ENCODE results near the gene MYO1D.

MYO1D gene

DNA sequence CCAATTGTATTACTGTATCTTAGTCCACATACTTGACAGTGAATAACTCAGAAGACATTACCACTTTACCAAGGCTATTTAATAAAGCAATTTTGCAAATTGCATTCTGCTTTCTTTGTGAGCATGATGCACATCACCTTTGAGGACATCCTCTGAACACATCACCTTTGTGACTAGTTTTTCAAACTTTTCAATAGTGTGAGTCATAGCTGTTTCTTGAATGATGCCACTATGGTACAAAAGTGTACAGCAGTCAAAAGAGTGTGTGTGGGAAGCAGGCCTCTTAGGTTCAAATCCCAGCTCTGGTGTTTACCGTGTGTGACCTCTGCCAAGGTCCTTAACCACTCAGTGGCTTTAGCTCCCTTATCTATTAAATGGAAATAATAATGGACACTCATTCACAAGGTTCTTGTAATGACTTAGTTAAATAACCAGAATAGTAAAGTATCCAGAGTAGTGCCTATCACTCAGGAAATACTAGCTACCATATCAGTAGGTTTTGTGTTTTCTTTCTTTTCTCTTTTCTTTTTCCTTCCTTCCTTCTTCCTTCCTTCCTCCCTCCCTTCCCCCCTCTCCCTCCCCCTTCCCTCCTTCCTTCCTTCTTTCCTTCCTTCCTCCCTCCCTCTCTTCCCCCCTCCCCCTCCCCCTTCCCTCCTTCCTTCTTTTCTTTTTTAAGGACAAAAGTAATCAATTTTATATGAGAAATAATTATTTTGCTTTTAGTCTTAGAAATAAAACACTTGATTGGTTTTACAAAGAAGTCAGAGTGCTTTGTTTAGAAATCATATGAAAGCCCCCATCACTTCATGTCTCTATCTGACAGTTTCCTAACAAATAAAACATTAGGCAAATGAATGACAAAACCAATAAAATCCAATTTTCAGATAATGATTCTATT is 178.9 kb downstream of the MYO1D start:
- no peak for DNase-seq (ENCODE audit: low read depth, low spot score)
- H3K4me3 ChIP-seq (ENCODE audit: low read depth, low read length): no peak overlapping the region
- TF ChIP-seq, protein P1, sequence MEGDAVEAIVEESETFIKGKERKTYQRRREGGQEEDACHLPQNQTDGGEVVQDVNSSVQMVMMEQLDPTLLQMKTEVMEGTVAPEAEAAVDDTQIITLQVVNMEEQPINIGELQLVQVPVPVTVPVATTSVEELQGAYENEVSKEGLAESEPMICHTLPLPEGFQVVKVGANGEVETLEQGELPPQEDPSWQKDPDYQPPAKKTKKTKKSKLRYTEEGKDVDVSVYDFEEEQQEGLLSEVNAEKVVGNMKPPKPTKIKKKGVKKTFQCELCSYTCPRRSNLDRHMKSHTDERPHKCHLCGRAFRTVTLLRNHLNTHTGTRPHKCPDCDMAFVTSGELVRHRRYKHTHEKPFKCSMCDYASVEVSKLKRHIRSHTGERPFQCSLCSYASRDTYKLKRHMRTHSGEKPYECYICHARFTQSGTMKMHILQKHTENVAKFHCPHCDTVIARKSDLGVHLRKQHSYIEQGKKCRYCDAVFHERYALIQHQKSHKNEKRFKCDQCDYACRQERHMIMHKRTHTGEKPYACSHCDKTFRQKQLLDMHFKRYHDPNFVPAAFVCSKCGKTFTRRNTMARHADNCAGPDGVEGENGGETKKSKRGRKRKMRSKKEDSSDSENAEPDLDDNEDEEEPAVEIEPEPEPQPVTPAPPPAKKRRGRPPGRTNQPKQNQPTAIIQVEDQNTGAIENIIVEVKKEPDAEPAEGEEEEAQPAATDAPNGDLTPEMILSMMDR (IDR thresholded peaks at IDR 0.05; ENCODE audit: low read depth, low read length): no peak
- in situ Hi-C loops (cut with HindIII; ENCODE audit: low sequenced_read_pairs): no loop called here

DNA sequence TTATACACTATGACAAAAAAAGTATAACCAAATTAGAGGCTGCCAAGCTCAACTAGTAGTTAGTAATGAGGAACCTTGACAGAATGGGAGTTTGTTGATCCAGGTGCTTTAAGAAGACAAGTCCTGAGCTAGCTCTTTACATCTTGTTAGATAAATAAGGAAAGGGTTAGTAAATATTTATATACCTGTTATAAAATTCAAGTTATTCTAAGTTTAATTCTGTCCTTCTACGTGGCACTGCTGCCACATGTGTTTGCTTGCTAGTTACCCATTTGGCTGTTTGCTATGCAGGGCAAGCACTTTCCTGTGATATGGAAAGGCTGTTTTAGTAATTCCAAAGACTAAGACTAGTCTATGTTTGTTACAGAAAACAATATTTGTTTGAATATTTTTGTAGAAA is 180.5 kb downstream of the MYO1D start:
- no peak overlapping the region for H3K4me3 ChIP-seq (ENCODE audit: low read depth, low read length)
- DNase-seq (ENCODE audit: low read depth, low spot score): no peak
- TF ChIP-seq, protein P1 (IDR thresholded peaks at IDR 0.05; ENCODE audit: low read depth, low read length): no peak
- in situ Hi-C loops (cut with HindIII; ENCODE audit: low sequenced_read_pairs): no loop called here

DNA sequence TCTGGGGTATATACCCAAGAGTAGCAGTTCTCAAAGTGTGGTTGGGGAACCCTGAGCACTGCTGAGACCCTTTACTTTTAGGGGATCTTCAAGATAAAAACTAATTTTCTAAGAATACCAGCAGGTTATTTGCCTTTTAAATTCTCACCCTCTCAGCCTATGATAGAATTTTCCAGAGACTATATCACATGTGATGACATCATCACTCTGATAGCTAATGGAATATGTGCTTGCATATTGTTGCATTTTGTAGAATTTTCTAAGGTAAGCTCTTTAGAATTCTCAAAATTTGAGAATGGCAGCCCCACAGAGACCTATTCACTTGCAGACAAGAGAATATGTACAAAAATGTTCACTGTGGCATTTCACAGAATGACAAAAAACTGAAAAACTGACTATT is 181.1 kb downstream of the MYO1D start:
- in situ Hi-C loops (cut with HindIII; ENCODE audit: low sequenced_read_pairs): no loop called here
- TF ChIP-seq, protein P1 (IDR thresholded peaks at IDR 0.05; ENCODE audit: low read depth, low read length): no peak
- no peak for DNase-seq (ENCODE audit: low read depth, low spot score)
- H3K4me3 ChIP-seq (ENCODE audit: low read depth, low read length): no peak overlapping the region

DNA sequence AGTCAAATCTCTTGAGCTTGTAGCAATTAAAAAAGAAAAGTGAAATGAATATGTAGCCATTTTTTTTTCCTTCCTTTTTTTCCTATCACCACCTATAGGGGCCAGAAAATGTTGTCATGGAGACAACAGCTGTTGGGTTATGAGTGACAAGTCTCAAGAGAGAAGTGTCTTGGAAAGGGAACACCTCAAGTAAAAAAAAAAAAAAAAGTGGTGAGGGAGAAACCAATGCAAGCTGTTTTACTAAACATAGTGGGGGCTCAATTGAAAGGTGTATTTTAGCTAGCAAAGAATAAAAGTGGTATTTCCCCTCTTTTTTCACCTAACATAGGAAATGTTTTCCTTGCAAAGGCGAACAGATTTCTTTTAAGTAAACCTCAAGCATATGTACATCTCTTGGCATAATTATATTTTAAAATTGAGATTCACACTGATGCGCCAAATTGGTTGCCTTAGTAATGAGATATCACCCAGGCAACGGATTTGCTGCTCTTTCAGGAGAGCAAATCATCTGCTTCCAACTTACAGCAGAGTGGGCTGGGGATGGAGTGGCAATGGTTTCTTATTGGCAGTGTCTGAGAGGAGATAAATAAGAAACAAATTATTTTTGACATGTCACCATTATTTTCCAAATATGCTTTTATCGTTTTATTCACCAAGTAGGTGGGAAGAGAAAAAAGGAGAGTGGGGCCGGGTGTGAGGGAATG is 183.6 kb downstream of the MYO1D start:
- in situ Hi-C loops (cut with HindIII; ENCODE audit: low sequenced_read_pairs): no loop called here
- DNase-seq (ENCODE audit: low read depth, low spot score): no peak
- TF ChIP-seq, protein P1 (IDR thresholded peaks at IDR 0.05; ENCODE audit: low read depth, low read length): no peak
- H3K4me3 ChIP-seq (ENCODE audit: low read depth, low read length): no peak overlapping the region

DNA sequence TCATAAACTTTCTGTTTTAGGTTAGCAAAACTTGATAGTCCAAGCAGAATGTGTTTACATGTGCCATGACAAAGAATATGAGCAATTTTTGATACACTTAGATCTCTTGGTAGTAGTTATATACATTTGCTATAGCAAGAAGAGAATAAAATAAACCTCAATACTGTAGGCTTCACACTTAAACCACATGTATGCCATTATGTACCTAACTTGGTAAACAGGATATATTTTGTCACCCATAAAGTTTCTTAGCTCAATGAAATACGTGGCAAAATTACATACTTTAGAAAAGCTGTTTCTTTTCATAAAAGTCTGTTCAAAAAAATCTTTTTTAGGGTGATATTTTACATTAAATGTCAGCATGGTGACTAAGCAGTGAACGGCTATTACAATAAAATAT is 184.7 kb downstream of the MYO1D start:
- TF ChIP-seq, protein P1 (IDR thresholded peaks at IDR 0.05; ENCODE audit: low read depth, low read length): no peak
- H3K4me3 ChIP-seq (ENCODE audit: low read depth, low read length): no peak overlapping the region
- in situ Hi-C loops (cut with HindIII; ENCODE audit: low sequenced_read_pairs): no loop called here
- DNase-seq (ENCODE audit: low read depth, low spot score): no peak

DNA sequence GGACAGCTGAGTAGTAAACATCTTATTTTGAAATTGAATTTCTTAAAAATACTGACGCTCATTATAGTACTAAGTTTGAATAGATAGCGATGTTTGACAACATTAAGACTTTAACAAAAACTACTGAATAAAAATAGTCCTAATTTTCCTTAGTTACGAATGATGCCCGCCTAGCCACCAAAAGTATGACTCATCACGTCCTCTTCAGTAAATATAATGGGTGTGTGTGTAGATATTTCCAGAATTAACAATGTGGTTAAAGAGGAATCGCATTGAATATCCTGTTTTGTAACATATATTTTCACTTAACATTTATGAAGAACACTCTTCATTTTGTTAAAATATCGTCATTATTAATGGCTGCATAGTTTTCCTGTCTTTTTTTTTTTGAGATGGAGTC is 187.6 kb downstream of the MYO1D start:
- TF ChIP-seq, protein P1 (IDR thresholded peaks at IDR 0.05; ENCODE audit: low read depth, low read length): no peak
- no peak for DNase-seq (ENCODE audit: low read depth, low spot score)
- no peak overlapping the region for H3K4me3 ChIP-seq (ENCODE audit: low read depth, low read length)
- in situ Hi-C loops (cut with HindIII; ENCODE audit: low sequenced_read_pairs): no loop called here

Data from astrocyte of the spinal cord (primary cell).